ENCODE results near the gene PRDM16. TPM values are rescaled to one million over a fixed set of nuclear protein-coding genes. Genes with fewer than 3 reads are reported as not detected.

PRDM16 gene
- total RNA-seq, 4 donors from 2014 or later = 5.9 to 41.7 (median 11.2) TPM

DNA sequence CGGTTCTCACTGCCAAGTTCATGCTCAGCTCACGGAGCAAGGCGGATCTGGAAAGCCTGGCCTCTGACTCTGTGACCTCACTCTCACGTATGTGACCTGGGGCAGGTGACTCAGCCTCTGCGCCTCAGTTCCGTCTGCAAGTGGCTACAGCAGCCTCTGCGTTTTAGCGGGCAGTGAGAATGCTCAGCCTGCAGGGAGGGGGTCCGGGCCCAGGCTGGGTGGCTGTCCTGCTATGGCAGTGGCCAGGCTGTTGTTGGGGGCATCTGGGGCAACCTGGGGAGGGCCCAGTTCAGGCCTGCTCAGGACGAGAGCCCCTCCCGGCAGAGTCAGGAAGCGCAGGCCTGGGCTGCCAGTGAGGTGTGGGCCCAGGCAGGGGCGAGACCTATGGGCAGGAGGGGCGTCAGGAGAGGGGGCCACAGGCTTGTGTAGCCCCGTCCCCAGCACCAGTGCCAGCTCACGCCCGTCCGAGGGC, 413.4 kb downstream of the PRDM16 start:
- peaks cover 0 to 7% (median 0%) of the 10 kb centered on the region in 4 donors for H3K4me1 ChIP-seq
- H3K27me3 ChIP-seq = no peaks in the 10 kb centered on the region
- H3K27ac ChIP-seq = no peak overlapping the region
- no peak overlapping the region for H3K4me3 ChIP-seq
- no peak for DNase-seq (ENCODE audit: low spot score in 2 of 2)
- TF ChIP-seq CTCF (IDR thresholded peaks at IDR 0.05) (no peak), POLR2A (IDR thresholded peaks at IDR 0.05) (no peak)
- 35 to 64% methylated on average over 4 to 14 of the region's 18 CpGs for WGBS, 2 donors
- peaks cover 0 to 26% (median 0%) of the 10 kb centered on the region in 3 donors for H3K36me3 ChIP-seq
- H3K9me3 ChIP-seq = no peaks in the 10 kb centered on the region

DNA sequence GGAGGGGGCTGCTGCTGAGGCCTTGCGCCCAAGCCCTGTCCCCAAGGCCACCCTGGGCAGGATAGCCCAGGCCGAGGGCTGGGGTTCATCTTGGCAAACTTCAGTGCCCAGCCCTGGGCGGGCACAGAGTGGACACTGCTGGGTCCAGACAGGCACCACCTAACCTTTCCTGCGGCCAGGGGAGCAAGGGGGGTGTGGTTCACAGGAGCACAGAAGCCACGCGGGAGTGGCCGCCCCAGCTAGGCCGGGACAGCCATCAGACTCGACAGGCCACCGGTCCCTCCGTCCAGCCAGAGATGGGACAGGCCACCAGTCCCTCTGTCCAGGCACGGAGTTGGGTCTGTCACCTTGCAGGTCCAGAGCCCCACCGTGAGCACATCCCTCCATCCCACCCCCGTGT, 414.4 kb downstream of the PRDM16 start:
- H3K27ac ChIP-seq = peak overlapping the region in 1 of 4 donors; percentile 27
- DNase-seq (ENCODE audit: low spot score in 2 of 2) = no peak
- peaks cover 0 to 19% (median 0%) of the 10 kb centered on the region in 3 donors for H3K36me3 ChIP-seq
- TF ChIP-seq CTCF (IDR thresholded peaks at IDR 0.05) (no peak), EP300 (IDR thresholded peaks at IDR 0.05) (no peak), POLR2A (IDR thresholded peaks at IDR 0.05) (no peak)
- no peaks in the 10 kb centered on the region for H3K27me3 ChIP-seq
- 73 to 78% methylated on average over 12 to 14 of the region's 14 CpGs for WGBS, 2 donors
- peaks cover 0 to 7% (median 0%) of the 10 kb centered on the region in 4 donors for H3K4me1 ChIP-seq
- H3K9me3 ChIP-seq = peaks cover 0 to 5% (median 0%) of the 10 kb centered on the region in 4 donors
- no peak overlapping the region for H3K4me3 ChIP-seq

DNA sequence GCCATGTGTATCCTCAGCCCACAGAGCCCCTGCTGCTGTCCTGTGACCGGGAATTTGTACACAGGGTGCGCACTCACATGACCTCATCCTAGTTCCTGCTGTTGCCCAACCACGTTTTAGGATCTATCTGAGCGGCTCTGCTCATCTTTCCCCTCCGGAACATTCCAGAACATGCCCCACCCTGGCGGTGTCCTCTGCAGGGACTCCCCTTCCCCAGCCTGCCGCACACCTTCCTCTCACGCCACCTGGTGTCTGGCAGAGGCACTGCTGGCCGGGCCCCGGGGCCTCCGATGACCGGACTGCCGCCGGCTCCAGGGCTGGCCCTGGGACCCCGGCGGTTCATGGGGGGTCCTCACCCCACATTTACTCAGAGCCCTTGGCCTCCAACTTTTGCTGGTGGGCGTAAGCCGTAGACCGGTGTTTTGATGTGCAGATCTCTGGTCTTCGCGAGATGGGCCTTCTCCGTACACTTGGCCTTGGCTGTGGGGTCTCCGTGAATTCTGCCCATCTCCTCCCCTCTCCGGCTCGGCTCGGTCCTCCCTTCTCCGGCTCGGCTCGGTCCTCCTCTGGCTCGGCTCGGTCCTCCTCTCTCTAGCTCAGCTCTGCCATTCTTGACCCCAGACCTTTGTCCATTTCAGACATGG, 414.9 kb downstream of the PRDM16 start:
- peaks cover 0 to 19% (median 0%) of the 10 kb centered on the region in 3 donors for H3K36me3 ChIP-seq
- H3K27ac ChIP-seq = peak overlapping the region in 1 of 4 donors; percentile 27
- TF ChIP-seq CTCF (IDR thresholded peaks at IDR 0.05) (peak; percentile 82 to 94 (median 89)), EP300 (IDR thresholded peaks at IDR 0.05) (no peak)
- no peak overlapping the region for H3K4me3 ChIP-seq
- H3K27me3 ChIP-seq = no peaks in the 10 kb centered on the region
- WGBS, 2 donors = 48 to 50% methylated on average over 31 of the region's 31 CpGs
- H3K4me1 ChIP-seq = peaks cover 0 to 7% (median 0%) of the 10 kb centered on the region in 4 donors
- H3K9me3 ChIP-seq = peaks cover 0 to 10% (median 0%) of the 10 kb centered on the region in 4 donors
- peak in 1 of 2 donors; percentile 14 for DNase-seq (ENCODE audit: low spot score in 2 of 2)

DNA sequence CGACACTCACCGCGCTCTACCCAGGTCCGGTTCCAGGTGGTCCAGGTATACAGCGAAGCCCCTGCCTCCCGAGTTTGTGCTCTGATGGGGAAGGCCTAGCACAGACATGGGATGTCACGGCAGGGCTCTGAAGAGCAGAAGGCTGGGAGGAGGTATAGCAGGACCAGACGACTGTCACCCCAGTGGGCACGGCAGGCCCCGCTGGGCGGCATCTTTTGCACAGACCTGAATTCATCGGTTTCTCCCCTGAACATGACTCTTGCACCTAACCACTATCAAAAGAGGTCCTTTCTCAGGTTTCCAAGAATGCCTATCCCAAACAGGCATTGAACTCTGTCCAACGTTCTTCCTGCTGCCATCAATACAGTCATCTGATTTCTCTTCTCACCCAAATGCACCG, 416.0 kb downstream of the PRDM16 start:
- Histone ChIP-seq H3K9me3 (peaks cover 0 to 10% (median 0%) of the 10 kb centered on the region in 4 donors), H3K36me3 (peaks cover 0 to 22% (median 0%) of the 10 kb centered on the region in 3 donors), H3K27ac (no peak overlapping the region), H3K4me1 (peaks cover 0 to 7% (median 0%) of the 10 kb centered on the region in 4 donors), H3K27me3 (no peaks in the 10 kb centered on the region), H3K4me3 (no peak overlapping the region)
- 92% methylated on average over 12 to 13 of the region's 14 CpGs for WGBS, 2 donors
- DNase-seq (ENCODE audit: low spot score in 2 of 2) = no peak
- TF ChIP-seq CTCF (IDR thresholded peaks at IDR 0.05) = no peak
- no peak for TF ChIP-seq POLR2A (IDR thresholded peaks at IDR 0.05)
- TF ChIP-seq EP300 (IDR thresholded peaks at IDR 0.05) = no peak

Other genes starting within 250 kb of the PRDM16 start
- not detected for gene ACTRT2, start 47.7 kb upstream of the PRDM16 start, total RNA-seq